AG04449 (cell line): Measurements from ENCODE around the gene FHIT.

ENCODE experiments used
- CTCF ChIA-PET: fragments of 350-600 bp; formaldehyde crosslinking; extraction: SDS; loops from one replicate; lab custom pipeline; 2021; ENCODE audit warnings: antibody characterized with exemption; lab: Yijun Ruan, JAX
- POLR2A ChIA-PET: fragments of 400-600, 350-600 bp; formaldehyde crosslinking; extraction: SDS; loops from one replicate; lab custom pipeline; 2020; ENCODE audit warnings: antibody characterized with exemption, inconsistent platforms; lab: Yijun Ruan, JAX
- DNase-seq: peaks from one replicate; pipeline ENCODE4 v3.0.0-alpha.2; 2010; ENCODE audit warnings: low read depth, low spot score
- H3K4me3 ChIP-seq: 2 replicates; pipeline ENCODE4 v1.5.1; 2011; ENCODE audit warnings: low read depth, mild to moderate bottlenecking, control low read depth, low read length
- CTCF ChIP-seq: IDR thresholded peaks from one replicate; pipeline ENCODE4 v1.5.1; 2011; ENCODE audit warnings: mild to moderate bottlenecking, moderate library complexity, low read length, control low read depth, inconsistent platforms; ENCODE audit not compliant: insufficient read depth; ENCODE audit errors: missing control alignments

The FHIT gene

GRCh38 chr3:60514085-60514649 is 737.1 kb downstream of the FHIT start:
- no peak for DNase-seq
- CTCF ChIA-PET = no interaction called here
- no peak for TF ChIP-seq CTCF
- no peak overlapping the region for H3K4me3 ChIP-seq
- POLR2A ChIA-PET = no interaction called here

- H3K4me3 ChIP-seq = no peak overlapping the region
- DNase-seq = no peak
- no peak for TF ChIP-seq CTCF
- CTCF ChIA-PET = no interaction called here
- POLR2A ChIA-PET = no interaction called here
Measured at GRCh38 chr3:60513241-60513640, 738.0 kb downstream of the FHIT start.

- POLR2A ChIA-PET = no interaction called here
- DNase-seq = no peak
- no peak for TF ChIP-seq CTCF
Measured at GRCh38 chr3:60512506-60512905, 738.7 kb downstream of the FHIT start.

GRCh38 chr3:60509471-60509870 is 741.8 kb downstream of the FHIT start:
- H3K4me3 ChIP-seq = no peak overlapping the region
- no peak for TF ChIP-seq CTCF
- DNase-seq = no peak
- POLR2A ChIA-PET = no interaction called here
- CTCF ChIA-PET = no interaction called here

More at GRCh38 chr3:60512506-60512905, 738.7 kb downstream of the FHIT start:
- no peak overlapping the region for H3K4me3 ChIP-seq
- CTCF ChIA-PET = no interaction called here

- no peak for TF ChIP-seq CTCF
- DNase-seq = no peak
- CTCF ChIA-PET = no interaction called here
- no peak overlapping the region for H3K4me3 ChIP-seq
- POLR2A ChIA-PET = no interaction called here
Measured at GRCh38 chr3:60504827-60505457, 746.3 kb downstream of the FHIT start.

GRCh38 chr3:60501314-60501713 is 749.9 kb downstream of the FHIT start:
- H3K4me3 ChIP-seq = no peak overlapping the region
- POLR2A ChIA-PET = interaction anchor here (0.6 kb wide), 1 partner anchor 1060 kb away, joined by 3 read pairs; the partner anchor contains the start of gene PTPRG
- CTCF ChIA-PET = no interaction called here
- no peak for DNase-seq
- TF ChIP-seq CTCF = no peak
